A549 treated with dexamethasone at 1 μM for 4 hours (cell line): ENCODE data around the gene COG5. TPM values are rescaled to one million over a fixed set of nuclear protein-coding genes. Genes with fewer than 3 reads are reported as not detected.

Experiments
- total RNA-seq: library from RNA; stranded (reverse); fragments of 200-300 nt; extraction: Qiagen RNA extraction; gene quantifications from 5 replicates; pipeline ENCODE4 v1.2.3, GENCODE V29; 2022

COG5 gene
- 10.1 to 13.6 TPM (median 12.1 TPM) in 5 replicates for total RNA-seq

GRCh38 chr7:107563775-107564552 lies at the start of gene COG5, which contains the start of gene DUS4L:
COG5 (minus strand) TSS chr7:107563920; CDS start chr7:107563896, 24 bp downstream.
DUS4L (plus strand) TSS chr7:107563971; CDS start chr7:107567071, 3,100 bp downstream.

DNA sequence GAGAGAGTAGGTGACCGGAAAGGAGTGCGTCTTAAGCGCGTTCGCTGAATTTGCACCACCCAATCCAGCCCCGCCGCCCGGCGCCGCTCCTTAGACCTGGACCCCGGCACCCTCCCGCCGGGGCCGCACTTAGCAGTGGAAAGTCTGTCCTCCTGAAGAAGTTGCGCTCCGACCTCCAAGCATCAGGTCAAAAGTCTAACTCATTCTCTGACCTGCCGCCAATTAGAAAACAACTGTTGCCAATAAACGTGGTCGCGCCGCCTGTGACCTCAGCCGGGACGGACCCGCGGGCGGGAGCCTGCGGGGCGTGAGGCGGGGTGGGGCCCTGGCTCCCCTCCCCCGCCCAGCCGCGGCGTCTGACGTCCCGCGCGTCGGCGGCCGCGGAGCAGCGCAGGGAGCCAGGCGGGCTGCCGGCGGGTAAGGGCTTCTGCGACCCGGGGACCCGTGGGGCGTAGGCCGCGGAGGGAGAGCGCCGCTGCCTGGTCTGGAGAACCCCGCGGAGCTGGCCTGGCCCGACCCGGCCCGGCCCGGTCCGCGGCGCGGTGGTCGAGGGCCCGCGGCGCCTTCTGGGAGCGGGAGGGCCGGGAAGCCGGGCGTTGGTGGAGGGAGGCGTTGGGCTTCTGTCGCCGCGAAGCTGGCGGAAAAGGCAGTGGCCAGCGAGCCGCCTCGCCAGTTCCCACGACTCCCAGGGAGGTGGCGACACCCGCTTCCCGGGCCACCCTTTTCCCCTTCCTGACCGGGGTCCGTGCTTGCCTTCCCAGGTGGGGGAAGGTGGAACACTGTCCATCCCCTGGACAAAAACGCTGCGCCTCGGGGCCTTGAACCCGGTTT lies 16.4 kb upstream of the COG5 start, which contains the start of gene BCAP29:
BCAP29 (plus strand) TSS at position 362 of the 831 bp plus-strand sequence. CDS start 527 bp downstream, outside the sequence.

GRCh38 chr7:107469929-107470328 lies 93.8 kb downstream of the COG5 start, which contains the start of gene GPR22:
GPR22 (plus strand) TSS chr7:107470057; CDS start chr7:107474061, 4,004 bp downstream.

GRCh38 chr7:107168233-107169119 lies 395.2 kb downstream of the COG5 start, which contains the start of gene HBP1:
HBP1 (plus strand) TSS chr7:107169003; CDS start chr7:107179894, 10,891 bp downstream.

Other genes with a start within 250 kb of the COG5 start
- gene GPR22, start 93.9 kb downstream of the COG5 start, total RNA-seq = not detected in 5 replicates
- gene DUS4L, start 51 bp upstream of the COG5 start, total RNA-seq = 8.5 to 10.9 TPM (median 9.7 TPM) in 5 replicates
- 37.7 to 47.0 TPM (median 44.1 TPM) in 5 replicates for gene BCAP29, start 16.3 kb upstream of the COG5 start, total RNA-seq
- 0.02 to 0.11 TPM (median 0.06 TPM) in 5 replicates for gene SLC26A4, start 96.9 kb upstream of the COG5 start, total RNA-seq
- 32.6 to 51.5 TPM (median 42.4 TPM) in 5 replicates for gene CBLL1, start 180.2 kb upstream of the COG5 start, total RNA-seq
- 0.07 TPM in 1 of 5 replicates, not detected in the others for gene SLC26A3, start 239.3 kb upstream of the COG5 start, total RNA-seq